NCI-H510A treated with DMSO at 0.1 percent for 48 hours (cell line): ENCODE data around the gene CEP164.

Experiments
- DNase-seq: peaks from one replicate; lab custom pipeline; 2025; lab: John Stamatoyannopoulos, UW

CEP164 gene

GRCh38 chr11:117327567-117328374, at the start of gene CEP164:
TSS of gene CEP164 (plus strand) at chr11:117327854. CDS start at chr11:117338587, 10,733 bp downstream.
- DNase-seq: peak; percentile 94

GRCh38 chr11:117278347-117278746, 49.3 kb upstream of the CEP164 start:
- DNase-seq: no peak

GRCh38 chr11:117279711-117280376, 47.8 kb upstream of the CEP164 start:
- no peak for DNase-seq

- DNase-seq: no peak
Observed at GRCh38 chr11:117281159-117281558, 46.5 kb upstream of the CEP164 start.

GRCh38 chr11:117281869-117282268, 45.8 kb upstream of the CEP164 start:
- no peak for DNase-seq

- DNase-seq: no peak
Observed at GRCh38 chr11:117282956-117283355, 44.7 kb upstream of the CEP164 start.

GRCh38 chr11:117284053-117284452, 43.6 kb upstream of the CEP164 start:
- no peak for DNase-seq

GRCh38 chr11:117286588-117286987, 41.1 kb upstream of the CEP164 start:
- no peak for DNase-seq

GRCh38 chr11:117287668-117288067, 40.0 kb upstream of the CEP164 start:
- no peak for DNase-seq

- no peak for DNase-seq
Observed at GRCh38 chr11:117289795-117290194, 37.9 kb upstream of the CEP164 start.

GRCh38 chr11:117290809-117291396, 36.8 kb upstream of the CEP164 start, which contains the start of gene BACE1-AS:
TSS of gene BACE1-AS (plus strand) at chr11:117291346.
- DNase-seq: no peak

- DNase-seq: no peak
Observed at GRCh38 chr11:117292616-117293015, 35.0 kb upstream of the CEP164 start.

- DNase-seq: no peak
Observed at GRCh38 chr11:117295438-117296137, 32.1 kb upstream of the CEP164 start.

- DNase-seq: no peak
Observed at GRCh38 chr11:117296881-117297280, 30.8 kb upstream of the CEP164 start.

- no peak for DNase-seq
Observed at GRCh38 chr11:117298195-117298594, 29.5 kb upstream of the CEP164 start.

GRCh38 chr11:117299351-117300282, 28.0 kb upstream of the CEP164 start:
- DNase-seq: no peak

GRCh38 chr11:117300283-117300663, 27.4 kb upstream of the CEP164 start:
- DNase-seq: no peak

- DNase-seq: no peak
Observed at GRCh38 chr11:117300773-117301172, 26.9 kb upstream of the CEP164 start.

- DNase-seq: no peak
Observed at GRCh38 chr11:117302228-117302627, 25.4 kb upstream of the CEP164 start.

GRCh38 chr11:117303101-117303500, 24.6 kb upstream of the CEP164 start:
- DNase-seq: peak; percentile 52

- DNase-seq: no peak
Observed at GRCh38 chr11:117303646-117304315, 23.9 kb upstream of the CEP164 start.
